H1 (cell line): ENCODE results near the gene GRAMD1B. TPM values are rescaled to one million over a fixed set of nuclear protein-coding genes. Genes with fewer than 3 reads are reported as not detected.

ENCODE experiments used
- CTCF ChIA-PET: fragments of 300-600 bp; sonication (Branson Sonifier 250); formaldehyde crosslinking; loops from one replicate; lab custom pipeline; 2021; ENCODE audit not compliant: partially characterized antibody; lab: Charles Lee
- POLR2A ChIA-PET: fragments of 300-600 bp; sonication (Branson Sonifier 250); formaldehyde crosslinking; loops from one replicate; lab custom pipeline; 2021; ENCODE audit warnings: inconsistent platforms; ENCODE audit not compliant: partially characterized antibody; lab: Charles Lee
- DNase-seq, 2 experiments: peaks; one replicate each; pipeline versions ENCODE4 v3.0.0 to v3.0.0-alpha.2; 2010 to 2022; ENCODE audit warnings: low spot score in 2 of 2, low read depth in 1 of 2, mixed read lengths in 1 of 2
- FAIRE-seq: peaks from 2 replicates; lab custom pipeline; 2011; peaks lifted over from hg19 to GRCh38; lab: Jason Lieb, UNC
- H2AFZ ChIP-seq: 2 replicates; pipeline ENCODE4 v1.8.1; 2012; ENCODE audit warnings: low read length, inconsistent platforms
- H2AK5ac ChIP-seq: 2 replicates; pipeline ENCODE4 v1.6.1; 2013; ENCODE audit warnings: low read depth, low read length
- H2BK120ac ChIP-seq: replicated peaks from 2 replicates; pipeline ENCODE3; 2013; ENCODE audit warnings: low read depth, low read length, inconsistent platforms
- H2BK12ac ChIP-seq: 2 replicates; pipeline ENCODE4 v1.6.1; 2013; ENCODE audit warnings: low read depth, low read length
- H2BK15ac ChIP-seq: 2 replicates; pipeline ENCODE4 v1.6.1; 2013; ENCODE audit warnings: low read length
- H2BK20ac ChIP-seq: 2 replicates; pipeline ENCODE4 v1.6.1; 2013; ENCODE audit warnings: low read length
- H2BK5ac ChIP-seq: 2 replicates; pipeline ENCODE4 v1.6.1; 2013; ENCODE audit warnings: low read depth, low read length
- H3K14ac ChIP-seq: 2 replicates; pipeline ENCODE4 v1.6.1; 2013; ENCODE audit warnings: inconsistent platforms; ENCODE audit not compliant: insufficient read length
- H3K18ac ChIP-seq: 2 replicates; pipeline ENCODE4 v1.6.1; 2013; ENCODE audit warnings: low read length; ENCODE audit errors: extremely low read depth
- H3K23ac ChIP-seq: 2 replicates; pipeline ENCODE4 v1.6.1; 2013; ENCODE audit warnings: inconsistent platforms; ENCODE audit not compliant: insufficient read length
- H3K23me2 ChIP-seq: 2 replicates; pipeline ENCODE4 v1.6.1; 2013; ENCODE audit warnings: low read depth, low read length
- H3K27ac ChIP-seq: 2 replicates; pipeline ENCODE4 v1.6.1; 2011; ENCODE audit warnings: low read depth, low read length, inconsistent platforms
- H3K27me3 ChIP-seq, 4 experiments: replicated peaks in 1 of 4; 1 replicate in 1 of 4; 2 replicates in 3 of 4; pipeline versions ENCODE4 v1.6.1 to v1.8.1; 2011 to 2013; ENCODE audit warnings: low read length in 3 of 4, mild to moderate bottlenecking in 3 of 4, inconsistent platforms in 2 of 4, mixed read lengths in 2 of 4, moderate library complexity in 1 of 4; ENCODE audit not compliant: control insufficient read depth in 3 of 4, insufficient read depth in 3 of 4; ENCODE audit errors: extremely low read depth in 1 of 4
- H3K36me3 ChIP-seq, 4 experiments: 2 replicates each; pipeline versions ENCODE4 v1.6.1 to v1.8.1; 2011 to 2013; ENCODE audit warnings: mild to moderate bottlenecking in 4 of 4, low read length in 3 of 4, moderate library complexity in 2 of 4, control low read depth in 1 of 4, inconsistent platforms in 1 of 4; ENCODE audit not compliant: insufficient read depth in 4 of 4, control insufficient read depth in 2 of 4
- H3K4ac ChIP-seq: replicated peaks from 2 replicates; pipeline ENCODE3; 2013; ENCODE audit warnings: low read length, low read depth, mixed read lengths, inconsistent platforms; ENCODE audit not compliant: insufficient read length
- H3K4me1 ChIP-seq, 4 experiments: replicated peaks in 1 of 4; 1 replicate in 1 of 4; 2 replicates in 3 of 4; pipeline versions ENCODE4 v1.6.1 to v1.8.1; 2011 to 2013; ENCODE audit warnings: low read length in 3 of 4, inconsistent platforms in 2 of 4, mixed read lengths in 1 of 4; ENCODE audit not compliant: insufficient read depth in 4 of 4, control insufficient read depth in 3 of 4
- H3K4me2 ChIP-seq, 2 experiments: 2 replicates each; pipeline versions ENCODE4 v1.6.1 to v1.8.1; 2011 to 2013; ENCODE audit warnings: low read depth in 2 of 2, low read length in 2 of 2, control low read depth in 1 of 2, inconsistent platforms in 1 of 2, mild to moderate bottlenecking in 1 of 2; ENCODE audit not compliant: insufficient read depth in 1 of 2
- H3K4me3 ChIP-seq, 4 experiments: fragments of 200-600, 300-600 bp in 1 of 4; sonication (generic), shearing (Covaris generic), sonication (Bioruptor Twin) in 1 of 4; 2 replicates each; pipeline versions ENCODE4 v1.5.1 to v1.8.1; 2011 to 2016; ENCODE audit warnings: low read length in 4 of 4, low read depth in 3 of 4, control low read depth in 2 of 4, inconsistent platforms in 2 of 4, mild to moderate bottlenecking in 2 of 4, mixed read lengths in 1 of 4, moderate library complexity in 1 of 4; ENCODE audit not compliant: insufficient read depth in 2 of 4; ENCODE audit errors: extremely low read depth in 1 of 4
- H3K56ac ChIP-seq: replicated peaks from 2 replicates; pipeline ENCODE3; 2013; ENCODE audit warnings: low read depth, mild to moderate bottlenecking, mixed read lengths, low read length, inconsistent platforms; ENCODE audit not compliant: insufficient read length
- H3K79me1 ChIP-seq: 2 replicates; pipeline ENCODE4 v1.6.1; 2013; ENCODE audit warnings: low read depth, low read length, control low read depth
- H3K79me2 ChIP-seq, 2 experiments: 2 replicates each; pipeline versions ENCODE4 v1.6.1 to v1.8.1; 2012 to 2013; ENCODE audit warnings: low read length in 2 of 2, mild to moderate bottlenecking in 2 of 2, inconsistent platforms in 1 of 2; ENCODE audit not compliant: insufficient read depth in 2 of 2, control insufficient read depth in 1 of 2
- H3K9ac ChIP-seq, 4 experiments: replicated peaks in 1 of 4; 1 replicate in 1 of 4; 2 replicates in 3 of 4; pipeline versions ENCODE4 v1.6.1 to v1.8.1; 2011 to 2013; ENCODE audit warnings: low read depth in 3 of 4, low read length in 3 of 4, control low read depth in 2 of 4, mild to moderate bottlenecking in 2 of 4, moderate library complexity in 2 of 4, inconsistent platforms in 1 of 4; ENCODE audit errors: extremely low read depth in 1 of 4
- H3K9me3 ChIP-seq, 2 experiments: 2 replicates each; pipeline versions ENCODE4 v1.6.1 to v1.8.1; 2012 to 2013; ENCODE audit warnings: mild to moderate bottlenecking in 2 of 2, moderate library complexity in 2 of 2, control low read depth in 1 of 2, inconsistent platforms in 1 of 2, low read depth in 1 of 2, low read length in 1 of 2, mixed read lengths in 1 of 2; ENCODE audit not compliant: insufficient read depth in 2 of 2
- H4K20me1 ChIP-seq, 2 experiments: replicated peaks in 1 of 2; 2 replicates each; pipeline versions ENCODE3 to v1.8.1; 2011 to 2013; ENCODE audit warnings: inconsistent platforms in 2 of 2, low read length in 2 of 2, mild to moderate bottlenecking in 1 of 2; ENCODE audit not compliant: insufficient read depth in 2 of 2, control insufficient read depth in 1 of 2
- H4K5ac ChIP-seq: 2 replicates; pipeline ENCODE4 v1.6.1; 2013; ENCODE audit warnings: low read length, low read depth, mixed read lengths, inconsistent platforms; ENCODE audit not compliant: insufficient read length
- H4K8ac ChIP-seq: 2 replicates; pipeline ENCODE4 v1.8.0; 2013; ENCODE audit warnings: mild to moderate bottlenecking, moderate library complexity, low read length, inconsistent platforms; ENCODE audit not compliant: insufficient read depth; ENCODE audit errors: extremely low read depth
- H4K91ac ChIP-seq: replicated peaks from 2 replicates; pipeline ENCODE3; 2013; ENCODE audit warnings: low read length, mixed read lengths, inconsistent platforms; ENCODE audit not compliant: insufficient read length
- ASH2L ChIP-seq: fragments of 200-600, 300-600 bp; sonication (generic); IDR thresholded peaks from one replicate; pipeline ENCODE4 v1.7.1; 2017; ENCODE audit warnings: low read length
- ATF2 ChIP-seq: IDR thresholded peaks from 2 replicates; pipeline ENCODE4 v1.6.1; 2012; ENCODE audit warnings: low read length, inconsistent platforms
- CHD2 ChIP-seq: IDR thresholded peaks from 2 replicates; pipeline ENCODE4 v1.6.1; 2012; ENCODE audit warnings: low read length, improper control_type of control experiment
- GABPA ChIP-seq: IDR thresholded peaks from 2 replicates; pipeline ENCODE4 v1.6.1; 2011; ENCODE audit warnings: mild to moderate bottlenecking, low read length, moderate library complexity, borderline replicate concordance; ENCODE audit not compliant: insufficient read depth
- GTF2F1 ChIP-seq: IDR thresholded peaks from 2 replicates; pipeline ENCODE4 v1.6.1; 2012; ENCODE audit warnings: low read depth, low read length, improper control_type of control experiment, borderline replicate concordance
- RAD21 ChIP-seq, 2 experiments: IDR thresholded peaks in 1 of 2; conservative IDR thresholded peaks in 1 of 2; 2 replicates each; pipeline ENCODE4 v1.6.1; 2011; ENCODE audit warnings: low read depth in 2 of 2, low read length in 2 of 2, improper control_type of control experiment in 1 of 2, inconsistent platforms in 1 of 2, mild to moderate bottlenecking in 1 of 2, moderate library complexity in 1 of 2
- SAP30 ChIP-seq: fragments of 300-600 bp; sonication (generic); IDR thresholded peaks from 2 replicates; pipeline ENCODE4 v1.7.1; 2012; ENCODE audit warnings: low read length, moderate library complexity, mild to moderate bottlenecking, inconsistent platforms; ENCODE audit not compliant: insufficient read depth, insufficient replicate concordance
- SIN3A ChIP-seq, 2 experiments: IDR thresholded peaks in 1 of 2; conservative IDR thresholded peaks in 1 of 2; 2 replicates each; pipeline ENCODE4 v1.6.1; 2011 to 2012; ENCODE audit warnings: low read length in 2 of 2, improper control_type of control experiment in 1 of 2, low read depth in 1 of 2, mild to moderate bottlenecking in 1 of 2
- SIRT6 ChIP-seq: IDR thresholded peaks from one replicate; pipeline ENCODE4 v1.7.1; 2012; ENCODE audit warnings: low read length, inconsistent platforms
- SP2 ChIP-seq: IDR thresholded peaks from 2 replicates; pipeline ENCODE4 v1.6.1; 2012; ENCODE audit warnings: mild to moderate bottlenecking, low read length, inconsistent platforms
- SP4 ChIP-seq: IDR thresholded peaks from 2 replicates; pipeline ENCODE4 v1.6.1; 2012; ENCODE audit warnings: low read length, inconsistent platforms
- TCF12 ChIP-seq: IDR thresholded peaks from 2 replicates; pipeline ENCODE4 v1.6.1; 2011; ENCODE audit warnings: low read depth, mild to moderate bottlenecking, low read length
- TEAD4 ChIP-seq: IDR thresholded peaks from 2 replicates; pipeline ENCODE4 v1.6.1; 2012; ENCODE audit warnings: low read depth, low read length, inconsistent platforms, mixed read lengths
- WGBS, 2 experiments: shearing (Covaris generic) in 1 of 2; methylation state at CpG; one replicate each; pipeline versions ENCODE4 v1.1.6 to v1.1.7; 2013 to 2015; ENCODE audit warnings: low lambda C conversion rate in 2 of 2, mixed read lengths in 2 of 2, inconsistent platforms in 1 of 2, low coverage in 1 of 2, missing lambda C conversion rate in 1 of 2; ENCODE audit not compliant: insufficient replicate concordance in 2 of 2, insufficient coverage in 1 of 2, insufficient read length in 1 of 2; ENCODE audit errors: extremely low coverage in 1 of 2, missing lambda C conversion rate in 1 of 2; 5-methylcytosine and 5-hydroxymethylcytosine counted together
- polyA plus RNA-seq, 7 experiments: library from polyadenylated mRNA; depleted of rRNA in 3 of 7; stranded (reverse) in 5 of 7; unstranded in 2 of 7; fragments of >200 nt in 5 of 7; fragments of 200-250 nt in 2 of 7; gene quantifications; 1 replicate in 5 of 7; 2 replicates in 1 of 7; 4 replicates in 1 of 7; pipeline versions ENCODE4 v1.2.1 to v1.2.3, GENCODE V29; 2011 to 2013; ENCODE audit warnings: missing spikeins in 2 of 7, mixed read lengths in 2 of 7
- total RNA-seq: library from RNA; stranded (reverse); fragmentation: NEBNext Ultra II Directional; extraction: Animal tissue kit (Norgen Biotek cat#: 25700); gene quantifications from 2 replicates; pipeline ENCODE4 v1.2.1, GENCODE V29; 2021

The GRAMD1B gene
- total and polyA plus RNA-seq, 2 of the 8 experiments (the other 6 are each of a cell fraction or from before 2014, with no cell fraction given) = 10.1 to 21.2 TPM

DNA sequence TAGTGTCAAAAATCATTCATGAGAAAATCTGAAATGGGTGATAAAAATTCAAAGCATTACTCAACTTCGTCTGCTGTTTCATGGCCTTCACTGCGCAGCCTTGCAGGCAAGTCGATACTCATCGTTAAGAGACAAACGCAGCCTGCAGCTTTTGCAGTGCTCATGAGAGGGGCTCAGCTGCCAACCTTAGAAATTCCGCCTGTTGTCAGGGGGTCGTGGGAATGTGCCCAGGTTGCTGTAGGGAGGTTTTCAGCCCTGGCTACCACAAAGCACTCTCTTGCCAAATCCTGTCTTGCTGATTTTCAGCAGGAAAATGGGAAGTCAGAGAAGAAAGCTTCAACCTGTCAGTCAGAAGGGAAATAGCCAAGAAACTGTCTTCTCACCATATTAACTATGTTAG is 25.4 kb upstream of the GRAMD1B start:
- Histone ChIP-seq H4K91ac (no peak overlapping the region), H3K9me3 (no peaks in the 10 kb centered on the region), H3K23me2 (peaks cover 2% of the 10 kb centered on the region; the same call in 1 of the 2 replicates), H3K4ac (no peak overlapping the region), H2BK12ac (no peak overlapping the region), H3K4me2 (no peak overlapping the region), H3K79me2 (no peaks in the 10 kb centered on the region), H3K27me3 (peaks cover 0 to 6% (median under 1%) of the 10 kb centered on the region in 4 experiments; a peak in 4 of 7 replicates), H3K4me3 (no peak overlapping the region), H3K18ac (no peak overlapping the region), H3K23ac (no peak overlapping the region), H2BK5ac (no peak overlapping the region), H2BK120ac (no peak overlapping the region), H4K5ac (no peak overlapping the region), H2AFZ (no peak overlapping the region), H3K9ac (no peak overlapping the region), H4K20me1 (no peaks in the 10 kb centered on the region), H2AK5ac (no peak overlapping the region; the same call in 1 of the 2 replicates), H3K36me3 (no peaks in the 10 kb centered on the region), H3K56ac (no peak overlapping the region), H4K8ac (no peak overlapping the region), H3K14ac (no peak overlapping the region), H3K4me1 (peaks cover 0 to 21% (median 7%) of the 10 kb centered on the region in 4 experiments; a peak in 6 of 7 replicates), H2BK20ac (no peak overlapping the region), H3K27ac (no peak overlapping the region), H3K79me1 (no peaks in the 10 kb centered on the region), H2BK15ac (no peak overlapping the region)
- CTCF ChIA-PET = interaction anchor here (0.8 to 6.2 kb wide), 5 partner anchors 13 to 138 kb away, joined by 3 to 74 read pairs (median 3); no protein-coding TSS in a partner anchor
- 76% methylated on average over 7 of the region's 7 CpGs; no CpG with 5 or more reads in 1 of the 2 experiments for WGBS, 2 experiments
- no peak for DNase-seq
- POLR2A ChIA-PET = no interaction called here
- no peak for FAIRE-seq
- TF ChIP-seq RAD21 (IDR thresholded peaks at IDR 0.05 in 1 of 2, conservative IDR thresholded peaks at IDR 0.05 in 1 of 2; ENCODE audit: low read depth in 2 of 2, low read length in 2 of 2) = no peak
- TF ChIP-seq SP4 = no peak
- no peak for TF ChIP-seq SIRT6
- no peak for TF ChIP-seq GABPA
- no peak for TF ChIP-seq CHD2
- no peak for TF ChIP-seq ATF2
- TF ChIP-seq SAP30 = no peak
- TF ChIP-seq TEAD4 = no peak
- TF ChIP-seq GTF2F1 = no peak
- TF ChIP-seq ASH2L = no peak
- no peak for TF ChIP-seq TCF12
- TF ChIP-seq SP2 = no peak
- TF ChIP-seq SIN3A (conservative IDR thresholded peaks at IDR 0.05 in 1 of 2, IDR thresholded peaks at IDR 0.05 in 1 of 2; ENCODE audit: low read depth in 1 of 2, low read length in 2 of 2) = no peak
